Stimulated activated naive CD4-positive, alpha-beta T cell treated with Interleukin-2 at 50 U/mL for 16 hours (primary cell): ENCODE measurements around the gene C2.
"Not testable (repeated sequence)": the region's sequence is repeated elsewhere in the genome, so short reads cannot be mapped to it uniquely, and the experiment has no call there.

Experiments
- DNase-seq: peaks from one replicate; lab custom pipeline; 2025; lab: John Stamatoyannopoulos, UW

C2 gene

DNA sequence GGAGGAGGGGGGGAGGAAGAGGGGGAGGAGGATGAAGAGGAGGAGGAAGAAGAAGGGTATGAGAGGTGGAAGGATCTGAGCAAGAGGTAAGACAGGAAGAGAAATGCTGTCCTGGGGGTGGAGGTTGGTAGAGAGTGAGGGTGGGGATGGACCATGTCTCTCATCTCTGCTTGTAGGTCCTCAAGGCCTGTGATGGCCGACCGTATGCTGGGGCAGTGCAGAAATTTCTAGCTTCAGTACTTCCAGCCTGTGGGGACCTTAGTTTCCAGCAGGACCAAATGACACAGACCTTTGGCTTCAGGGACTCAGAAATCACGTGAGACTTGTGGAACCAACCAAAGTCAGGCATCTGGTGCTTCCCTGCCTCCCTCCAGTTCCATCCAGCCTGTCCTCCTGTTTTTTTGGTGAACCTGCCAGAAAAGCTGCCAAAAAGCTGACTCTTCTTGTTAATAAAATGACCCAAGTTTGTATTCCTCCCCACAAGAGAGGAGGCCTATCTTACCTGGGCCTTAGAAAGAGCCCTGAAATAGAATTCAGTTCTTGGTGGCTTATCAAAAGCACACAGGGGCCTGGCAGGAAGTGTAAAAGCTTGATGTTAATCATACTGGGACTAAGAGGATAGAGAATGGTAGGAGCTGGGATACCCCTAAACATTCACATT, 51.9 kb downstream of the C2 start:
- DNase-seq = no peak

- not testable (repeated sequence) for DNase-seq
Observed at GRCh38 chr6:31980195-31980876, 52.8 kb downstream of the C2 start.

DNA sequence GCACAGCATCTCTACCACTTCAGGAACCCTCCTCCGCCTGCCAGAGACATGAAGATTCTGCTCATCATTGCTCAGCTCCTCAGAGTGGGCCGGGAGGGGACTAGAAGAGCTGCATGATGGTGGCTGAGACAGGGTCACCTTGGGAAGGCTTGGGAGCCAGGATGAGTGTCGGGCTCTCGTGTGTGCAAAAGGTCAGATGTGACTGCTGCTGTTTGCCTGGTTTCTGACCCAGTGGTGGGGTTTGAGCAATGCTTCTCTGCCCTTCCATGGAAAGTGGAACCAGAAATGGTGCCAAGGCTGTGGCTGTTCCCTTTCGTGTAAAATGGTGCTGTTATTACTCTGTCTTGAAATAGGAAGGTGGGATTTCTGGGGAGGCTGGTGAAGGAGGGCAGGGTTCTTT, 53.5 kb downstream of the C2 start:
- not testable (repeated sequence) for DNase-seq

- not testable (repeated sequence) for DNase-seq
Observed at GRCh38 chr6:31981744-31982143, 54.2 kb downstream of the C2 start, which contains the start of gene C4A. Gene C4A (plus strand): TSS chr6:31982057. CDS start chr6:31982108, 51 bp downstream.

GRCh38 chr6:31989363-31989762, 61.8 kb downstream of the C2 start:
- DNase-seq = not testable (repeated sequence)

DNA sequence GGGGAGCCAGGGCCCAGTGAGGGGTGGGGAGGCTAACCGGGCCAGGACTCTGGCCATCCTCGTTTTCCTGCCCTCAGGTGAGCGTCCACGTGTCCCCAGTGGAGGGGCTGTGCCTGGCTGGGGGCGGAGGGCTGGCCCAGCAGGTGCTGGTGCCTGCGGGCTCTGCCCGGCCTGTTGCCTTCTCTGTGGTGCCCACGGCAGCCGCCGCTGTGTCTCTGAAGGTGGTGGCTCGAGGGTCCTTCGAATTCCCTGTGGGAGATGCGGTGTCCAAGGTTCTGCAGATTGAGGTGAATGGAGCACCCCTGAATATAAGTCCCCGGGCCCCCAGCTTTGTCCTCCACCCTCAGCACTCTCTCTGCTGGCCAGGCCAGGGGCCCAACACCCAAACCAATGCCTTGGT, 66.9 kb downstream of the C2 start:
- not testable (repeated sequence) for DNase-seq
